Esophagus squamous epithelium (tissue), 4 donors: Measurements from ENCODE around the gene CSNK2B.
A peak's percentile ranks its signal among the peaks of the same experiment; 100 is the strongest.

Experiments
- POLR2A ChIP-seq, 4 donors: fragments of 450-650 bp; IDR thresholded peaks; one replicate each; pipeline ENCODE4 v1.6.1; 2017; ENCODE audit warnings: antibody characterized with exemption in 4 of 4, mild to moderate bottlenecking in 4 of 4, moderate library complexity in 3 of 4
- TF ChIP-seq, protein P1 (sequence below), 6 experiments: fragments of 450-650 bp in 4 of 6; fragments of 200-600 bp in 2 of 6; sonication (generic) in 2 of 6; IDR thresholded peaks; one replicate each; pipeline ENCODE4 v1.5.1; 2016 to 2019; ENCODE audit warnings: antibody characterized with exemption in 6 of 6, mild to moderate bottlenecking in 4 of 6, moderate library complexity in 4 of 6

DNA sequence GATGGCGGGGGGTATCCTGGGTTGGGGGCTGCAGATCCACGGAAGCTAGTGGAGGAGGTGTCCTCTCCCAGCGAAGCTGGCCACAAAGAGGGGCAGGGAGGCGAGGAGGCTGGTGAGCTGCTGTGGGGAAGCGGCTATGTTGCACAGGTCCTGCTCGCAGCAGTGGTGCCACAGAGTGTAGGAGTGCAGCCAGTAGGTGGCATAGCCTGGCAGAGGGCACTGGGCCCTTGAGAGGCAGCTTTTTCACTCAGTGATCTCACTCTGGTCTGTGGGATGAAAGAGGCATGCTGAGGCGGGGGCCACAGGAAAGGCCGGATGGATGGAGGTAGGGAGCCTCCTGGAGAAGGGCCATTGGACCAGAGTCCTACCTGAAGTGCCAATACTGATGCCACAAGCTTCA lies 46.4 kb downstream of the CSNK2B start:
- TF ChIP-seq, protein P1, sequence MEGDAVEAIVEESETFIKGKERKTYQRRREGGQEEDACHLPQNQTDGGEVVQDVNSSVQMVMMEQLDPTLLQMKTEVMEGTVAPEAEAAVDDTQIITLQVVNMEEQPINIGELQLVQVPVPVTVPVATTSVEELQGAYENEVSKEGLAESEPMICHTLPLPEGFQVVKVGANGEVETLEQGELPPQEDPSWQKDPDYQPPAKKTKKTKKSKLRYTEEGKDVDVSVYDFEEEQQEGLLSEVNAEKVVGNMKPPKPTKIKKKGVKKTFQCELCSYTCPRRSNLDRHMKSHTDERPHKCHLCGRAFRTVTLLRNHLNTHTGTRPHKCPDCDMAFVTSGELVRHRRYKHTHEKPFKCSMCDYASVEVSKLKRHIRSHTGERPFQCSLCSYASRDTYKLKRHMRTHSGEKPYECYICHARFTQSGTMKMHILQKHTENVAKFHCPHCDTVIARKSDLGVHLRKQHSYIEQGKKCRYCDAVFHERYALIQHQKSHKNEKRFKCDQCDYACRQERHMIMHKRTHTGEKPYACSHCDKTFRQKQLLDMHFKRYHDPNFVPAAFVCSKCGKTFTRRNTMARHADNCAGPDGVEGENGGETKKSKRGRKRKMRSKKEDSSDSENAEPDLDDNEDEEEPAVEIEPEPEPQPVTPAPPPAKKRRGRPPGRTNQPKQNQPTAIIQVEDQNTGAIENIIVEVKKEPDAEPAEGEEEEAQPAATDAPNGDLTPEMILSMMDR (IDR thresholded peaks at IDR 0.05) = peak in 5 of 6 experiments; percentile 29 to 68 (median 38)
- TF ChIP-seq POLR2A (IDR thresholded peaks at IDR 0.05) = peak in 1 of 4 donors; percentile 15
